SK-N-SH (cell line): Measurements from ENCODE around the gene TFAP2C.

ENCODE experiments used
- CHD2 ChIP-seq: fragments of 150-350 bp; IDR thresholded peaks from 2 replicates; pipeline ENCODE4 v1.6.1; 2018; ENCODE audit warnings: low read length; ENCODE audit not compliant: partially characterized antibody
- CTCF ChIP-seq: fragments of 200-600 bp; sonication (generic); IDR thresholded peaks from 2 replicates; pipeline ENCODE4 v1.6.1; 2017; ENCODE audit warnings: antibody characterized with exemption, mild to moderate bottlenecking, moderate library complexity
- EP300 ChIP-seq, 2 experiments: IDR thresholded peaks; 2 replicates each; pipeline versions ENCODE4 v1.4.0 to v1.6.1; 2012; ENCODE audit warnings: borderline replicate concordance in 1 of 2, low read depth in 1 of 2, low read length in 1 of 2
- MAX ChIP-seq: IDR thresholded peaks from 2 replicates; pipeline ENCODE4 v1.4.0; 2012; ENCODE audit warnings: low read depth
- SIN3A ChIP-seq: IDR thresholded peaks from 2 replicates; pipeline ENCODE4 v1.6.1; 2012; ENCODE audit warnings: low read depth, mild to moderate bottlenecking, low read length, moderate library complexity, borderline replicate concordance
- SMC3 ChIP-seq: IDR thresholded peaks from 2 replicates; pipeline ENCODE4 v1.6.1; 2012; ENCODE audit warnings: low read depth, low read length, improper control_type of control experiment

- TF ChIP-seq CTCF (no peak), SMC3 (no peak), CHD2 (no peak), EP300 (IDR thresholded peaks at IDR 0.05; ENCODE audit: borderline replicate concordance in 1 of 2, low read depth in 1 of 2, low read length in 1 of 2) (no peak), SIN3A (no peak), MAX (no peak)
Observed at GRCh38 chr20:56628873-56629463, at the start of gene TFAP2C.
